GM23338 (cell line): ENCODE data around the gene ARHGEF38. TPM values are rescaled to one million over a fixed set of nuclear protein-coding genes. Genes with fewer than 3 reads are reported as not detected.

Experiments
- ATAC-seq: fragments of 200-7000 bp; cut with Tn5 transposase; 3 replicates; pipeline ENCODE4 v1.9.1; 2020
- DNase-seq: peaks from one replicate; pipeline ENCODE4 v3.0.0-alpha.2; 2015; ENCODE audit warnings: low spot score
- H2AFZ ChIP-seq: fragments of 200-600 bp; sonication (generic); 2 replicates; pipeline ENCODE4 v1.8.0; 2016; ENCODE audit warnings: antibody characterized with exemption, mild to moderate bottlenecking, moderate library complexity
- H3F3A ChIP-seq: fragments of 200-600 bp; sonication (generic); replicated peaks from 2 replicates; pipeline ENCODE4 v1.8.0; 2017; ENCODE audit warnings: antibody characterized with exemption, mixed run types, low read depth
- H3K27ac ChIP-seq: fragments of 200-600 bp; sonication (generic); 2 replicates; pipeline ENCODE4 v1.6.1; 2016; ENCODE audit warnings: low read depth
- H3K27me3 ChIP-seq: fragments of 200-600 bp; sonication (generic); 2 replicates; pipeline ENCODE4 v1.8.0; 2016; ENCODE audit warnings: mild to moderate bottlenecking, mixed run types, moderate library complexity; ENCODE audit not compliant: insufficient read depth
- H3K36me3 ChIP-seq: fragments of 200-600 bp; sonication (generic); 2 replicates; pipeline ENCODE4 v1.8.0; 2016; ENCODE audit warnings: mild to moderate bottlenecking; ENCODE audit not compliant: insufficient read depth
- H3K4me1 ChIP-seq: fragments of 200-600 bp; sonication (generic); 2 replicates; pipeline ENCODE4 v1.8.0; 2016; ENCODE audit warnings: mild to moderate bottlenecking, moderate library complexity; ENCODE audit not compliant: insufficient read depth
- H3K4me2 ChIP-seq: fragments of 200-600 bp; sonication (generic); 2 replicates; pipeline ENCODE4 v1.7.1; 2017; ENCODE audit warnings: mixed run types
- H3K4me3 ChIP-seq: fragments of 200-600 bp; sonication (generic); 2 replicates; pipeline ENCODE4 v1.6.1; 2016; ENCODE audit warnings: mixed run types
- H3K79me2 ChIP-seq: fragments of 200-600 bp; sonication (generic); replicated peaks from 2 replicates; pipeline ENCODE4 v1.8.0; 2017; ENCODE audit warnings: mild to moderate bottlenecking; ENCODE audit not compliant: insufficient read depth
- H3K9me2 ChIP-seq: fragments of 200-600 bp; sonication (generic); 2 replicates; pipeline ENCODE4 v1.8.0; 2017; ENCODE audit not compliant: insufficient read depth
- H4K20me1 ChIP-seq: fragments of 200-600 bp; sonication (generic); replicated peaks from 2 replicates; pipeline ENCODE4 v1.8.0; 2017; ENCODE audit warnings: mild to moderate bottlenecking; ENCODE audit not compliant: insufficient read depth
- H3K27ac Mint-ChIP-seq: 2 replicates; pipeline ENCODE4 v1.8.0; 2020; ENCODE audit warnings: inconsistent platforms, mild to moderate bottlenecking, moderate library complexity, mixed read lengths
- H3K27me3 Mint-ChIP-seq: 3 replicates; pipeline ENCODE4 v1.8.0; 2022; ENCODE audit warnings: low read depth, mild to moderate bottlenecking, moderate library complexity, mixed read lengths, inconsistent platforms; ENCODE audit not compliant: insufficient read depth, poor library complexity
- H3K36me3 Mint-ChIP-seq: 3 replicates; pipeline ENCODE4 v1.8.0; 2021; ENCODE audit warnings: low read depth, mild to moderate bottlenecking, inconsistent platforms, moderate library complexity, mixed read lengths
- H3K4me1 Mint-ChIP-seq: 3 replicates; pipeline ENCODE4 v1.8.0; 2020; ENCODE audit warnings: mild to moderate bottlenecking, inconsistent platforms, mixed read lengths
- H3K4me3 Mint-ChIP-seq: 3 replicates; pipeline ENCODE4 v1.8.0; 2021; ENCODE audit warnings: moderate library complexity, mild to moderate bottlenecking, inconsistent platforms, mixed read lengths
- H3K9me3 Mint-ChIP-seq: 3 replicates; pipeline ENCODE4 v1.8.0; 2020; ENCODE audit warnings: moderate library complexity, mild to moderate bottlenecking, inconsistent platforms, mixed read lengths
- CREB1 ChIP-seq: fragments of 250-450 bp; sonication (Bioruptor Pico); IDR thresholded peaks from 2 replicates; pipeline ENCODE4 v1.5.0; 2020; ENCODE audit warnings: low read depth, mild to moderate bottlenecking, moderate library complexity
- EZH2 ChIP-seq: fragments of 200-600 bp; sonication (generic); IDR thresholded peaks from one replicate; pipeline ENCODE4 v1.8.0; 2017; ENCODE audit warnings: antibody characterized with exemption, mild to moderate bottlenecking, low read depth; ENCODE audit not compliant: unreplicated experiment
- NANOG ChIP-seq: IDR thresholded peaks from 2 replicates; pipeline ENCODE4 v1.6.1; 2016; ENCODE audit warnings: antibody characterized with exemption, borderline replicate concordance
- polyA plus RNA-seq: library from polyadenylated mRNA; unstranded; fragments of >200 nt; fragmentation: Nextera tagmentation; extraction: Ambion mirVana; gene quantifications from 2 replicates; pipeline ENCODE4 v1.2.1, GENCODE V29; 2016
- total RNA-seq: library from RNA; depleted of rRNA; stranded (reverse); fragments of >200 nt; shearing (Covaris generic); gene quantifications from 2 replicates; pipeline ENCODE4 v1.2.3, GENCODE V29; 2014
- TF ChIP-seq, protein P1 (sequence below): IDR thresholded peaks from 2 replicates; pipeline ENCODE4 v1.6.1; 2016; ENCODE audit warnings: antibody characterized with exemption
- TF ChIP-seq, protein P2 (sequence below): fragments of 250-450 bp; sonication (Bioruptor Pico); IDR thresholded peaks from 2 replicates; pipeline ENCODE4 v1.5.0; 2020; ENCODE audit warnings: mild to moderate bottlenecking, moderate library complexity

ARHGEF38 gene
- total and polyA plus RNA-seq, 2 experiments from 2014 or later, result 0.58 TPM; not detected in 1

DNA sequence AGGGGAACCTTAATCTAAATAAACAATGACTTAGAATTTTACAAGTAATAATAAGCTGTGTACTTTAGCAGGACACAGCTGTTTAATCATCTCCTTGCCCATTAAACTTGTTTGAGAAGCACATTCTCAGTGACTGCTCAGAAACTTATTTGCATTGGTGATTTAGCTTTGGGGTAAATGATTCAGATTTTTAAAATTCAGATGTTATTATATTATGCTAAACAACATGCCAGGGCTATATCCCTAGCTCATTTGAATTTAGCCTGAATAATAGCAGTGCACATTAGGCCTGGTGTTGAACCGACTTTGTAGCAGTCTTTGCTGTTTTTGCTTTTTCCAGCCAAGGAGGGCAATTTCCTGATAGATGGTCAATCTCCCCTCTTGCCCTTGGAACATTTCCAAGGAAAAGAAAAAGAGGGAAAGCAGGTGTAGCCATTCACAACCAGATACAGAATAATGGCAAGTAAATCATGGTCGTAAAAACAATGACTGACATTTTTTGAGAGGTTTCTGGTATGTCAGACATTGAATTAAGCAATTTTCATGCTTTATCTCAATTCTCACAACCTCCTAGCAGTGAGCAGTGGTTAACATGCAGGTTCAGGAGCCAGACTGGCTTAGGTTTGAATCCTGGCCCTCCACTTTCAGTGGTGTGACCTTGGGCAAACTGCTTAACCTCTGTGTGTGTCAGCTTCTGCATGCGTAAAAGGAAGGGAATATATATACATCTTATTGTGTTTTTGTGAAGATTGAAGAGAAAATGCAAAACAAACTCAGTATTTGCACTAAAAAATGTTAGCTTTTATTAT is 16.8 kb downstream of the ARHGEF38 start (continued):
- TF ChIP-seq, protein P1, sequence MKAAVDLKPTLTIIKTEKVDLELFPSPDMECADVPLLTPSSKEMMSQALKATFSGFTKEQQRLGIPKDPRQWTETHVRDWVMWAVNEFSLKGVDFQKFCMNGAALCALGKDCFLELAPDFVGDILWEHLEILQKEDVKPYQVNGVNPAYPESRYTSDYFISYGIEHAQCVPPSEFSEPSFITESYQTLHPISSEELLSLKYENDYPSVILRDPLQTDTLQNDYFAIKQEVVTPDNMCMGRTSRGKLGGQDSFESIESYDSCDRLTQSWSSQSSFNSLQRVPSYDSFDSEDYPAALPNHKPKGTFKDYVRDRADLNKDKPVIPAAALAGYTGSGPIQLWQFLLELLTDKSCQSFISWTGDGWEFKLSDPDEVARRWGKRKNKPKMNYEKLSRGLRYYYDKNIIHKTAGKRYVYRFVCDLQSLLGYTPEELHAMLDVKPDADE, result no peak
- no peak for TF ChIP-seq NANOG
- TF ChIP-seq, protein P2, sequence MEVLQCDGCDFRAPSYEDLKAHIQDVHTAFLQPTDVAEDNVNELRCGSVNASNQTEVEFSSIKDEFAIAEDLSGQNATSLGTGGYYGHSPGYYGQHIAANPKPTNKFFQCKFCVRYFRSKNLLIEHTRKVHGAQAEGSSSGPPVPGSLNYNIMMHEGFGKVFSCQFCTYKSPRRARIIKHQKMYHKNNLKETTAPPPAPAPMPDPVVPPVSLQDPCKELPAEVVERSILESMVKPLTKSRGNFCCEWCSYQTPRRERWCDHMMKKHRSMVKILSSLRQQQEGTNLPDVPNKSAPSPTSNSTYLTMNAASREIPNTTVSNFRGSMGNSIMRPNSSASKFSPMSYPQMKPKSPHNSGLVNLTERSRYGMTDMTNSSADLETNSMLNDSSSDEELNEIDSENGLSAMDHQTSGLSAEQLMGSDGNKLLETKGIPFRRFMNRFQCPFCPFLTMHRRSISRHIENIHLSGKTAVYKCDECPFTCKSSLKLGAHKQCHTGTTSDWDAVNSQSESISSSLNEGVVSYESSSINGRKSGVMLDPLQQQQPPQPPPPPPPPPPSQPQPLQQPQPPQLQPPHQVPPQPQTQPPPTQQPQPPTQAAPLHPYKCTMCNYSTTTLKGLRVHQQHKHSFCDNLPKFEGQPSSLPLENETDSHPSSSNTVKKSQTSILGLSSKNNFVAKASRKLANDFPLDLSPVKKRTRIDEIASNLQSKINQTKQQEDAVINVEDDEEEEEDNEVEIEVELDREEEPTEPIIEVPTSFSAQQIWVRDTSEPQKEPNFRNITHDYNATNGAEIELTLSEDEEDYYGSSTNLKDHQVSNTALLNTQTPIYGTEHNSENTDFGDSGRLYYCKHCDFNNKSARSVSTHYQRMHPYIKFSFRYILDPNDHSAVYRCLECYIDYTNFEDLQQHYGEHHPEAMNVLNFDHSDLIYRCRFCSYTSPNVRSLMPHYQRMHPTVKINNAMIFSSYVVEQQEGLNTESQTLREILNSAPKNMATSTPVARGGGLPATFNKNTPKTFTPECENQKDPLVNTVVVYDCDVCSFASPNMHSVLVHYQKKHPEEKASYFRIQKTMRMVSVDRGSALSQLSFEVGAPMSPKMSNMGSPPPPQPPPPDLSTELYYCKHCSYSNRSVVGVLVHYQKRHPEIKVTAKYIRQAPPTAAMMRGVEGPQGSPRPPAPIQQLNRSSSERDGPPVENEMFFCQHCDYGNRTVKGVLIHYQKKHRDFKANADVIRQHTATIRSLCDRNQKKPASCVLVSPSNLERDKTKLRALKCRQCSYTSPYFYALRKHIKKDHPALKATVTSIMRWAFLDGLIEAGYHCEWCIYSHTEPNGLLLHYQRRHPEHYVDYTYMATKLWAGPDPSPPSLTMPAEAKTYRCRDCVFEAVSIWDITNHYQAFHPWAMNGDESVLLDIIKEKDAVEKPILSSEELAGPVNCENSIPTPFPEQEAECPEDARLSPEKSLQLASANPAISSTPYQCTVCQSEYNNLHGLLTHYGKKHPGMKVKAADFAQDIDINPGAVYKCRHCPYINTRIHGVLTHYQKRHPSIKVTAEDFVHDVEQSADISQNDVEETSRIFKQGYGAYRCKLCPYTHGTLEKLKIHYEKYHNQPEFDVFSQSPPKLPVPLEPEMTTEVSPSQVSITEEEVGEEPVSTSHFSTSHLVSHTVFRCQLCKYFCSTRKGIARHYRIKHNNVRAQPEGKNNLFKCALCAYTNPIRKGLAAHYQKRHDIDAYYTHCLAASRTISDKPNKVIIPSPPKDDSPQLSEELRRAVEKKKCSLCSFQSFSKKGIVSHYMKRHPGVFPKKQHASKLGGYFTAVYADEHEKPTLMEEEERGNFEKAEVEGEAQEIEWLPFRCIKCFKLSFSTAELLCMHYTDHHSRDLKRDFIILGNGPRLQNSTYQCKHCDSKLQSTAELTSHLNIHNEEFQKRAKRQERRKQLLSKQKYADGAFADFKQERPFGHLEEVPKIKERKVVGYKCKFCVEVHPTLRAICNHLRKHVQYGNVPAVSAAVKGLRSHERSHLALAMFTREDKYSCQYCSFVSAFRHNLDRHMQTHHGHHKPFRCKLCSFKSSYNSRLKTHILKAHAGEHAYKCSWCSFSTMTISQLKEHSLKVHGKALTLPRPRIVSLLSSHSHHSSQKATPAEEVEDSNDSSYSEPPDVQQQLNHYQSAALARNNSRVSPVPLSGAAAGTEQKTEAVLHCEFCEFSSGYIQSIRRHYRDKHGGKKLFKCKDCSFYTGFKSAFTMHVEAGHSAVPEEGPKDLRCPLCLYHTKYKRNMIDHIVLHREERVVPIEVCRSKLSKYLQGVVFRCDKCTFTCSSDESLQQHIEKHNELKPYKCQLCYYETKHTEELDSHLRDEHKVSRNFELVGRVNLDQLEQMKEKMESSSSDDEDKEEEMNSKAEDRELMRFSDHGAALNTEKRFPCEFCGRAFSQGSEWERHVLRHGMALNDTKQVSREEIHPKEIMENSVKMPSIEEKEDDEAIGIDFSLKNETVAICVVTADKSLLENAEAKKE (CRISPR knock-in tag), result no peak

DNA sequence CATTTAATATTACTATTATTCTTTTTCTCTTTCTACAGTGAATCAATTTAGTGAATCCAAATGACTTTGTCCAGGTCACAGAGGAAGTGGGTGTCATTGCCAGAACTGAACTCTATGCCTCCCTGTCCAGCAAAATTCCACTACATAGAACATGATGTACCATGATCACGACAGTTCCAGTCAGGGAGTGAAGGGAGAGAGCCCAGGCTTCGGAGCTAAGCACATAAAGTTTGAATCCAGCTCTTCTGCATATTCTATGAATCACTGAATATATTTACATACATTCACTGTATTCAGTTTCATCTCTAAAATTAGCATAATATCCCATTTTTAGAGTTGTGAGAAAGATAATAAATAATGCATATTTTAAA is 17.4 kb downstream of the ARHGEF38 start:
- Histone ChIP-seq H3K79me2 (no peaks in the 10 kb centered on the region), H3K4me1 (no peaks in the 10 kb centered on the region), H3K27ac (no peak overlapping the region), H3K4me3 (no peak overlapping the region), H3F3A (no peaks in the 10 kb centered on the region), H3K27me3 (peaks cover 14% of the 10 kb centered on the region), H2AFZ (no peak overlapping the region), H3K4me2 (no peak overlapping the region), H3K9me2 (no peaks in the 10 kb centered on the region), H4K20me1 (peaks cover 4% of the 10 kb centered on the region; the same call in 1 of the 2 replicates), H3K36me3 (no peaks in the 10 kb centered on the region)
- Mint-ChIP-seq H3K4me1 (no peaks in the 10 kb centered on the region), H3K4me3 (no peak overlapping the region), H3K27me3 (peaks cover 3% of the 10 kb centered on the region), H3K27ac (no peak overlapping the region), H3K9me3 (no peaks in the 10 kb centered on the region), H3K36me3 (no peaks in the 10 kb centered on the region)
- DNase-seq (no peak), ATAC-seq (no peak)
- TF ChIP-seq, protein P2 (CRISPR knock-in tag), result no peak
- TF ChIP-seq CREB1 (CRISPR knock-in tag) (no peak), EZH2 (no peak)
- TF ChIP-seq, protein P1, result no peak
